GM12872 (cell line): ENCODE data around the gene LRRC8E.

Source experiments
- TF ChIP-seq, protein P1 (sequence below): IDR thresholded peaks from 3 replicates; pipeline ENCODE4 v1.5.1; 2011; ENCODE audit warnings: low read depth, mild to moderate bottlenecking, low read length, moderate library complexity; ENCODE audit not compliant: insufficient read depth

Gene LRRC8E

GRCh38 chr19:7888826-7889217 is 512 bp downstream of the LRRC8E start:
- TF ChIP-seq, protein P1, sequence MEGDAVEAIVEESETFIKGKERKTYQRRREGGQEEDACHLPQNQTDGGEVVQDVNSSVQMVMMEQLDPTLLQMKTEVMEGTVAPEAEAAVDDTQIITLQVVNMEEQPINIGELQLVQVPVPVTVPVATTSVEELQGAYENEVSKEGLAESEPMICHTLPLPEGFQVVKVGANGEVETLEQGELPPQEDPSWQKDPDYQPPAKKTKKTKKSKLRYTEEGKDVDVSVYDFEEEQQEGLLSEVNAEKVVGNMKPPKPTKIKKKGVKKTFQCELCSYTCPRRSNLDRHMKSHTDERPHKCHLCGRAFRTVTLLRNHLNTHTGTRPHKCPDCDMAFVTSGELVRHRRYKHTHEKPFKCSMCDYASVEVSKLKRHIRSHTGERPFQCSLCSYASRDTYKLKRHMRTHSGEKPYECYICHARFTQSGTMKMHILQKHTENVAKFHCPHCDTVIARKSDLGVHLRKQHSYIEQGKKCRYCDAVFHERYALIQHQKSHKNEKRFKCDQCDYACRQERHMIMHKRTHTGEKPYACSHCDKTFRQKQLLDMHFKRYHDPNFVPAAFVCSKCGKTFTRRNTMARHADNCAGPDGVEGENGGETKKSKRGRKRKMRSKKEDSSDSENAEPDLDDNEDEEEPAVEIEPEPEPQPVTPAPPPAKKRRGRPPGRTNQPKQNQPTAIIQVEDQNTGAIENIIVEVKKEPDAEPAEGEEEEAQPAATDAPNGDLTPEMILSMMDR, result no peak

GRCh38 chr19:7894612-7895309 is 6.5 kb downstream of the LRRC8E start:
- TF ChIP-seq, protein P1, result no peak

DNA sequence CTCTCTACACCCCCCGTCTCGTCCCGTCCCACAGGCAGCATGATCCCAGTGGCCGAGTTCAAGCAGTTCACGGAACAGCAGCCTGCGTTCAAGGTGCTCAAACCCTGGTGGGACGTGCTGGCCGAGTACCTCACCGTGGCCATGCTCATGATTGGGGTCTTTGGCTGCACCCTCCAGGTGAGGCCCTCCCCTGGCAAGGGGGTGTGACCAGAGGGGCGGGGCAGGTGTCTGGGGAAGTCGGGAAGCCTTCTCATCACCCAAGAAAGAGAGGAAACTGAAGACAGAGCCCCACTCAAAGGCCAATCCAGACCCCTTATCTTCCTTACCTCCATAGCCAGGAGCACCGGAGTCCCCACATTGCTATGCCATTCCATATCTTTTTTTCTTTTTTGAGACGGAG is 7.3 kb downstream of the LRRC8E start:
- TF ChIP-seq, protein P1, result no peak

GRCh38 chr19:7897292-7897691 is 9.0 kb downstream of the LRRC8E start:
- TF ChIP-seq, protein P1, result no peak

DNA sequence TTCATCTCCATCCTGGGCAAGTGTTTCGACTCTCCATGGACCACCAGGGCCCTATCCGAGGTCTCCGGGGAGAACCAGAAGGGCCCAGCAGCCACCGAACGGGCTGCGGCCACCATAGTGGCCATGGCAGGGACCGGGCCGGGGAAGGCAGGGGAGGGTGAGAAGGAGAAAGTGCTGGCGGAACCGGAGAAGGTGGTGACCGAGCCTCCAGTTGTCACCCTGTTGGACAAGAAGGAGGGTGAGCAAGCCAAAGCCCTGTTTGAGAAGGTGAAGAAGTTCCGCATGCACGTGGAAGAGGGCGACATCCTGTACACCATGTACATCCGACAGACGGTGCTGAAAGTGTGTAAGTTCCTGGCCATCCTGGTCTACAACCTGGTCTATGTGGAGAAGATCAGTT is 10.7 kb downstream of the LRRC8E start:
- TF ChIP-seq, protein P1, result no peak

- TF ChIP-seq, protein P1, result no peak
Measured at GRCh38 chr19:7899751-7900378, 11.6 kb downstream of the LRRC8E start.

DNA sequence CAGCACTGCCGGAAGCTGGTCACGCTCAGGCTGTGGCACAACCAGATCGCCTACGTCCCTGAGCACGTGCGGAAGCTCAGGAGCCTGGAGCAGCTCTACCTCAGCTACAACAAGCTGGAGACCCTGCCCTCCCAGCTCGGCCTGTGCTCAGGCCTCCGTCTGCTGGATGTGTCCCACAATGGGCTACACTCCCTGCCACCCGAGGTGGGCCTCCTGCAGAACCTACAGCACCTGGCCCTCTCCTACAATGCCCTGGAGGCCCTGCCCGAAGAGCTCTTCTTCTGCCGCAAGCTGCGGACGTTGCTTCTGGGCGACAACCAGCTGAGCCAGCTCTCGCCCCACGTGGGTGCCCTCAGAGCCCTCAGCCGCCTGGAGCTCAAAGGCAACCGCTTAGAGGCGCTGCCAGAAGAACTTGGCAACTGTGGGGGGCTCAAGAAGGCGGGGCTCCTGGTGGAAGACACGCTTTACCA is 12.1 kb downstream of the LRRC8E start:
- TF ChIP-seq, protein P1, result no peak
